Vagina (tissue), 2 donors: Measurements from ENCODE around the gene KIF3B.

Experiments used
- CTCF ChIP-seq, 3 experiments: fragments of 450-650 bp in 2 of 3; fragments of 200-600 bp in 1 of 3; sonication (generic) in 1 of 3; IDR thresholded peaks; one replicate each; pipeline ENCODE4 v1.5.1; 2017 to 2019; ENCODE audit warnings: antibody characterized with exemption in 3 of 3, mild to moderate bottlenecking in 2 of 3, moderate library complexity in 2 of 3
- POLR2A ChIP-seq, 2 donors: fragments of 450-650 bp; IDR thresholded peaks; one replicate each; pipeline ENCODE4 v1.6.1; 2017; ENCODE audit warnings: antibody characterized with exemption in 2 of 2, mild to moderate bottlenecking in 2 of 2, moderate library complexity in 2 of 2
- POLR2AphosphoS5 ChIP-seq, 2 donors: sonication (generic); formaldehyde crosslinking; IDR thresholded peaks; one replicate each; pipeline ENCODE4 v1.9.0; 2017; ENCODE audit warnings: antibody characterized with exemption in 2 of 2, mild to moderate bottlenecking in 2 of 2, low read depth in 1 of 2; ENCODE audit not compliant: insufficient read depth in 1 of 2

- TF ChIP-seq CTCF (IDR thresholded peaks at IDR 0.05) (no peak), POLR2AphosphoS5 (IDR thresholded peaks at IDR 0.05; ENCODE audit: insufficient read depth in 1 of 2, low read depth in 1 of 2) (no peak), POLR2A (IDR thresholded peaks at IDR 0.05) (no peak)
These were observed 46.7 kb upstream of the KIF3B start for GRCh38 chr20:32230707-32231106.
